HCT116 (cell line): ENCODE results near the gene DAZAP1.

Source experiments
- CTCF ChIP-seq, 3 experiments: fragments of 200-600 bp in 1 of 3; sonication (generic) in 1 of 3; IDR thresholded peaks in 2 of 3; conservative IDR thresholded peaks in 1 of 3; 2 replicates each; pipeline ENCODE4 v1.5.1; 2012 to 2017; ENCODE audit warnings: low read depth in 2 of 3, low read length in 2 of 3, antibody characterized with exemption in 1 of 3, borderline replicate concordance in 1 of 3, control low read depth in 1 of 3, mild to moderate bottlenecking in 1 of 3, mixed read lengths in 1 of 3, mixed run types in 1 of 3, moderate library complexity in 1 of 3; ENCODE audit not compliant: insufficient read depth in 1 of 3
- EGR1 ChIP-seq: IDR thresholded peaks from 2 replicates; pipeline ENCODE4 v1.6.1; 2012; ENCODE audit warnings: low read depth
- ELF1 ChIP-seq: IDR thresholded peaks from 2 replicates; pipeline ENCODE4 v1.6.1; 2012; ENCODE audit warnings: low read depth, borderline replicate concordance
- EZH2 ChIP-seq: fragments of 200-600 bp; sonication (generic); IDR thresholded peaks from 2 replicates; pipeline ENCODE4 v1.6.1; 2017; ENCODE audit warnings: antibody characterized with exemption, mixed run types
- EZH2phosphoT487 ChIP-seq: fragments of 200-600 bp; IDR thresholded peaks from 2 replicates; pipeline ENCODE4 v1.6.1; 2018; ENCODE audit warnings: antibody characterized with exemption, borderline replicate concordance
- POLR2A ChIP-seq: IDR thresholded peaks from 2 replicates; pipeline ENCODE4 v1.7.0; 2011; ENCODE audit warnings: borderline replicate concordance; ENCODE audit not compliant: insufficient read depth, insufficient read length; ENCODE audit errors: extremely low read depth
- POLR2AphosphoS5 ChIP-seq: IDR thresholded peaks from 2 replicates; pipeline ENCODE4 v1.6.1; 2011; ENCODE audit warnings: mild to moderate bottlenecking, low read depth, low read length, moderate library complexity
- RAD21 ChIP-seq: IDR thresholded peaks from 2 replicates; pipeline ENCODE4 v1.6.1; 2012; ENCODE audit warnings: low read depth, mild to moderate bottlenecking
- SIN3A ChIP-seq: IDR thresholded peaks from 2 replicates; pipeline ENCODE4 v1.6.1; 2012; ENCODE audit warnings: low read depth
- SRF ChIP-seq: IDR thresholded peaks from 2 replicates; pipeline ENCODE4 v1.6.1; 2012; ENCODE audit warnings: low read depth
- ZBTB33 ChIP-seq: IDR thresholded peaks from 2 replicates; pipeline ENCODE4 v1.6.1; 2011; ENCODE audit warnings: mild to moderate bottlenecking, low read length, moderate library complexity; ENCODE audit not compliant: insufficient replicate concordance; ENCODE audit errors: extremely low read depth
- ZNF274 ChIP-seq: fragments of 200-500 bp; sonication (Bioruptor generic); IDR thresholded peaks from 2 replicates; pipeline ENCODE4 v1.6.1; 2014; ENCODE audit warnings: mild to moderate bottlenecking, low read depth, low read length, inconsistent platforms
- TF ChIP-seq, protein P1 (sequence below): IDR thresholded peaks from 2 replicates; pipeline ENCODE4 v1.6.1; 2012; ENCODE audit warnings: low read depth

- no peak for TF ChIP-seq SIN3A
- no peak for TF ChIP-seq CTCF (IDR thresholded peaks at IDR 0.05 in 2 of 3, conservative IDR thresholded peaks at IDR 0.05 in 1 of 3; ENCODE audit: borderline replicate concordance in 1 of 3, insufficient read depth in 1 of 3, low read depth in 2 of 3, low read length in 2 of 3)
- TF ChIP-seq, protein P1, sequence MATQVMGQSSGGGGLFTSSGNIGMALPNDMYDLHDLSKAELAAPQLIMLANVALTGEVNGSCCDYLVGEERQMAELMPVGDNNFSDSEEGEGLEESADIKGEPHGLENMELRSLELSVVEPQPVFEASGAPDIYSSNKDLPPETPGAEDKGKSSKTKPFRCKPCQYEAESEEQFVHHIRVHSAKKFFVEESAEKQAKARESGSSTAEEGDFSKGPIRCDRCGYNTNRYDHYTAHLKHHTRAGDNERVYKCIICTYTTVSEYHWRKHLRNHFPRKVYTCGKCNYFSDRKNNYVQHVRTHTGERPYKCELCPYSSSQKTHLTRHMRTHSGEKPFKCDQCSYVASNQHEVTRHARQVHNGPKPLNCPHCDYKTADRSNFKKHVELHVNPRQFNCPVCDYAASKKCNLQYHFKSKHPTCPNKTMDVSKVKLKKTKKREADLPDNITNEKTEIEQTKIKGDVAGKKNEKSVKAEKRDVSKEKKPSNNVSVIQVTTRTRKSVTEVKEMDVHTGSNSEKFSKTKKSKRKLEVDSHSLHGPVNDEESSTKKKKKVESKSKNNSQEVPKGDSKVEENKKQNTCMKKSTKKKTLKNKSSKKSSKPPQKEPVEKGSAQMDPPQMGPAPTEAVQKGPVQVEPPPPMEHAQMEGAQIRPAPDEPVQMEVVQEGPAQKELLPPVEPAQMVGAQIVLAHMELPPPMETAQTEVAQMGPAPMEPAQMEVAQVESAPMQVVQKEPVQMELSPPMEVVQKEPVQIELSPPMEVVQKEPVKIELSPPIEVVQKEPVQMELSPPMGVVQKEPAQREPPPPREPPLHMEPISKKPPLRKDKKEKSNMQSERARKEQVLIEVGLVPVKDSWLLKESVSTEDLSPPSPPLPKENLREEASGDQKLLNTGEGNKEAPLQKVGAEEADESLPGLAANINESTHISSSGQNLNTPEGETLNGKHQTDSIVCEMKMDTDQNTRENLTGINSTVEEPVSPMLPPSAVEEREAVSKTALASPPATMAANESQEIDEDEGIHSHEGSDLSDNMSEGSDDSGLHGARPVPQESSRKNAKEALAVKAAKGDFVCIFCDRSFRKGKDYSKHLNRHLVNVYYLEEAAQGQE: no peak
- no peak for TF ChIP-seq EZH2
- TF ChIP-seq RAD21: no peak
- no peak for TF ChIP-seq POLR2A
- TF ChIP-seq ELF1: no peak
- TF ChIP-seq EGR1: no peak
- 0 out of 2 replicates have a peak, but pooled peaks have one; percentile 6 for TF ChIP-seq POLR2AphosphoS5
- no peak for TF ChIP-seq ZBTB33
- no peak for TF ChIP-seq SRF
- no peak for TF ChIP-seq EZH2phosphoT487
- TF ChIP-seq ZNF274: no peak
These were observed at the start of gene DAZAP1 for GRCh38 chr19:1407528-1408299.
